ENCODE data around the gene PARP9. TPM values are rescaled to one million over a fixed set of nuclear protein-coding genes. Genes with fewer than 3 reads are reported as not detected.
"Not testable (repeated sequence)": the region's sequence is repeated elsewhere in the genome, so short reads cannot be mapped to it uniquely, and the experiment has no call there.

The PARP9 gene
- total RNA-seq, 1 experiment from 2014 or later: 21.3 TPM

- no peak for DNase-seq (ENCODE audit: low read depth)
Measured at GRCh38 chr3:122520861-122521260, 43.2 kb downstream of the PARP9 start.

DNA sequence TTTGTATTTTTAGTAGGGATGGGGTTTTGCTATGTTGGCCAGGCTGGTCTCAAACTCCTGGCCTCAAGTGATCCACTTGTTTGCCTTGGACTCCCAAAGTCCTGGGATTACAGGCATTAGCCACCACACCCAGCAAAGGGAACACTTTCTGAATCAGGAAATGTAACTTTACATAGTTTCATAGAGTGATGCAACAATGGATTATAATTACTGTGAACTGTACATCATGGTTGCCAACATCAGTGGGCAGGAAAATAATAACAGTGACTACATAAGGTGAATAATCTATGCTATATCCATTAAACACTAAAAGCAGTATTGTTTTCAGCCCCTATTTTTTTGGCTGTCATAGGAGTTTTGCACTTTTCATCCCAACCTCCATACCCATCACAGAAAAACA is 44.4 kb downstream of the PARP9 start:
- DNase-seq (ENCODE audit: low read depth): no peak

- DNase-seq (ENCODE audit: low read depth): no peak
Measured at GRCh38 chr3:122516846-122517360, 47.2 kb downstream of the PARP9 start.

- DNase-seq (ENCODE audit: low read depth): no peak
Measured at GRCh38 chr3:122515870-122516269, 48.2 kb downstream of the PARP9 start.

GRCh38 chr3:122515020-122515468 is 49.1 kb downstream of the PARP9 start:
- no peak for DNase-seq (ENCODE audit: low read depth)

DNA sequence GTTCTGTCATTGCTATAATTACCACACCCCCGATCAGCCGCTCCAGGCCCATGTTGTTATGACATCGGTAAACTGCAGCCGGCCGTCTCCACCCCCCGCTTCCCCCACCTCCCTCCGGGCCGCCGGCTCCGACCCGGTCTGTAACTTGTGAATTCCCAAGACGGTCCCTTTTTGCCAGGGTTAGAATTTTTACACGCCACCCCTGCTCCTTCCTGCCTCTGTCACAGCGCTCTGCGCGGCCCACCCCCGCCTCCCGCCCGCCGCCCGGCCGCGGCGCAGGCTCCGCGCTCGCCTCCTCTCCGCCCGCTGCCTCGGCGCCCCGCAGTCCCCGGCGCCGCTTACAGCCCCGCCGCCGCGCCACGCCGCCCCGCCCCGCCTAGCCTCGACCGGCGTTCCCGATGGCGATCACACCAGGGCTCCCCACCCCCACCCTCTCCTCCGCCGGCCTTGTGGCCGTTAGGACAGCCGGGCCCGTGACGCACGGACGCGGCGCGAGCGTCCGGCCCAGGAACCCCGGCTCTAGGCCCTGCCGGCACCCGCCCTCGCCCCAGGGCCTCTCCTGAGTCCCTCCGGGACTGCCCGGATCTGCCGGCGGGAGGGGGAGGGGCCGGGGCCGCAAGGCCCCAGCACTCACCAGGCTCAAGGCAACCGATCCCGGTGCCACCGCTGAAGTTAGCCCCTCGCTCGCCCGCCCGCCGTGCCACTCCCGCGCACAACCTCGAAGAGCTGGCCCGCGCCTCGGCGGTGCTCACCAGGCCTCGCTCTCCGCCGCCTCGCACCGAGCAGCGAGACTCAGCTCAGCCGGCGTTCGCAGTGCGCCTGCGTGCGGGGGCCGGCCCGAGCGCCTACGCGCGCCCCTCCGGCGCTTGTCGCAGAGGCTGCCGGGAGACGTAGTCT is 49.7 kb downstream of the PARP9 start, which contains the start of gene KPNA1:
Gene KPNA1 (minus strand): TSS at position 817 of the 897 bp plus-strand sequence. CDS start 18,374 bp downstream, outside the sequence.
- peak; percentile 83 for DNase-seq (ENCODE audit: low read depth)

DNA sequence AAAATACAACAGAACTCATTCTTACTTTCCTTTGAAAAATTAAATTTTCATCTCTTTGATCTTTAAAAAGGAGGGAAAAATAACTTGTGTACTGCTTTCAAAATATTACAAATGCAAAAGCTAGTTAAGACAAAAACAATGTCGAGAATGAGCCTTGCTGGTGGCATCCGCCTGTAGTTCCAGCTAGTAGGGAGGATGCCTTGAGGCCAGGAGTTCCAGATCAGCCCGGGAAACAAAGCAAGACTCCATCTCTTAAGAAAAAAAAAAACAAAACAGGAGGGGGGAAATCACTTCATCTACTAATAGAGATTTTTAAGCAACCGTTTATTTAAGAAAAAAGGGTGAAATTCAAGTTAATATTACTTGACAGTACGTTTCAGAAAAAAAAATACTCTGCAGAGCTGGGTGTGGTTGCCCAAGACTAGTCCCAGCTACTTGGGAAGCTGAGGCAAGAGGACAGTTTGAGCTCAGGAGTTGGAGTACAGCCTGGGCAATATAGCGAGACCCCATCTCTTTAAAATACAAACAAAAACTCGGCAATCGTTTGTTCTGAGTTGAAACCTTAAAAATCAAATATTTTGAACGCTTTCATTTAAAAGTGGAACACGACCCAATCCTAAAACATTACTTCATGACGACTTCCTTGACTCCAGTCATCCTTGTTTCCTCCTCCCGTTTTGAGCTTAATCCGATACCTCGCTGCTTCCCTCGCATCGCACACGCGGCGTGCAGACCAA is 50.5 kb downstream of the PARP9 start:
- DNase-seq (ENCODE audit: low read depth): peak; percentile 76

- no peak for DNase-seq (ENCODE audit: low read depth)
Measured at GRCh38 chr3:122512284-122512683, 51.8 kb downstream of the PARP9 start.

DNA sequence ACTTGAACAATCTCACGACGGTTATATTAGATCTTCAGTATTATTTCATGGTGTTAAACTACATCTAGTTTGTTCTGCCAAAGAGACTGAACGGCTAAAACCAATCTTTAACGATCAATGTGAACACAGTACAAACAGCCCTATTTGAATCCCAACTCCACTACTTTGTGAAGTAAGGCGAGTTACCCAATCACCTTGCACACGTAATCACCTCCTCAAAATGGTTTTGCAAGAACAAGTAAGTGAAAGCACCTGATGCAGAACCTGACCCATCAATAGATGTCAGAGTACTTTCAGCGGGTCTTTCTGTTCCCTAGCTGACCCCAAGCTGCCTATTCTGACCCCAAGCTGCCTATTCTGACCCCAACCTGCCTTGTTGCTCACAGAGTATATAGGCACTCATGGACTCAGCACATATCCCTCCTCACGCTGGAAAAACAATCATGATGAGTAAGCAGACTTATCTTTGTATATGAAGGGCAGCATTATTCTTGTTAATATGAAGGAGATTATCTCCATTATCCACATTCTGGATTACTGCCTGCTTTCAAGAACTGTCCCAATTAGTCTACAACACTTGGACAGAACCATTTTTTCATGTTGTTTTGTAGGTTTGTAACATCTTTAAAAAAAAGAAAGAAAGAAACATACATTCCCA is 53.1 kb downstream of the PARP9 start:
- no peak for DNase-seq (ENCODE audit: low read depth)

GRCh38 chr3:122508944-122509343 is 55.2 kb downstream of the PARP9 start:
- peak; percentile 83 for DNase-seq (ENCODE audit: low read depth)

- no peak for DNase-seq (ENCODE audit: low read depth)
Measured at GRCh38 chr3:122508135-122508914, 55.8 kb downstream of the PARP9 start.

DNA sequence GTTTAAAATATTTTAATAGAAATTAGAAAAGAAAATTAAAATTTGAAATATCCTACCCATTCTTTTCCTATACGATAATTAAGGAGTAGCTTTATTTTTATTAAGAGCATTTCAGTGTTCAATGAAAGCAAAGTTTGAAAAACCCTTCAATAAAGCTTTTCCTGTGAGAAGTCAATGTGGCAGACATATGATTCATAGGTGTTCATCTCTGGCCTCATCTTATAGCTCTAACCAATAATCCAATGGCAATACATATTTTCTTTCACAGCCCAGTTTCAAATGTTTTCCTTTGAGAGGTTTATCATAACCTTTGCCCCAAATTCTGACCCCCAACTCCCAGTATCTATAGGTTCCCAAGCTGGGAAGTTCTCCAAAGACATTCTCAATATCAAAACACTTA is 57.6 kb downstream of the PARP9 start:
- no peak for DNase-seq (ENCODE audit: low read depth)

DNA sequence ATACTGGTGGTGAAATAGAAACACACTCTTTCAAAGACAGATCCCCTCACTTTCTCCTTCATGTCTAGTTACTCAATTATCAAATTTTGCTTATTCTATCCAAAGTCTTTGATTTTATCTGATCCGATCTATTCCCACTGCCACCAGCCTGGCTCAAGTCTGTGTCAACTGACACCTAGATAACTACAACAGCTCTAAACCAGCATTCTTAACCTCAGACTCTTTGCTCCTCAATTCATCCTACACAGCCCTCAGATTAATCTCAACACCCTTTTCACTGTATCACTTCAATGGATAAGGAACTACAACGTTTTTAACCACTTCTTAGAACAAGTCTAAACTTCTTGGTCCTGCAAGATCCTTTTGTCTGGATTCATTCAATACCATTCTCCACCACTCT is 58.4 kb downstream of the PARP9 start:
- DNase-seq (ENCODE audit: low read depth): no peak

GRCh38 chr3:122502941-122503340 is 61.2 kb downstream of the PARP9 start:
- no peak for DNase-seq (ENCODE audit: low read depth)

GRCh38 chr3:122502139-122502538 is 62.0 kb downstream of the PARP9 start:
- no peak for DNase-seq (ENCODE audit: low read depth)

DNA sequence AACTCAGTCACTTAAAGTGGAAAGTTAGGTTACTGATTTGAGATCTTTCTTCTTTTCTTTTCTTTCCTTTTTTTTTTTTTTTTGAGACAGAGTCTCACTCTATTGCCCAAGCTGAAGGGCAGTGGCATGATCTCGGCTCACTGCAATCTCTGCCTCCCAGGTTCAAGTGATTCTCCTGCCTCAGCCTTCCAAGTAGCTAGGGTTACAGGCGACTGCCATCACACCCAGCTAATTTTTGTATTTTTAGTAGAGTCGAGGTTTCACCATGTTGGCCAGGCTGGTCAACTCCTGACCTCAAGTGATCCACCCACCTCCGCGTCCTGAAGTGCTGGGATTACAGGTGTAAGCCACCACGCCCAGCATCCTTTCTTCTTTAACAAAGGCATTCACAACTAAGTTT is 63.1 kb downstream of the PARP9 start:
- DNase-seq (ENCODE audit: low read depth): not testable (repeated sequence)

- no peak for DNase-seq (ENCODE audit: low read depth)
Measured at GRCh38 chr3:122498152-122498551, 65.9 kb downstream of the PARP9 start.

GRCh38 chr3:122497425-122497824 is 66.7 kb downstream of the PARP9 start:
- peak; percentile 94 for DNase-seq (ENCODE audit: low read depth)

DNA sequence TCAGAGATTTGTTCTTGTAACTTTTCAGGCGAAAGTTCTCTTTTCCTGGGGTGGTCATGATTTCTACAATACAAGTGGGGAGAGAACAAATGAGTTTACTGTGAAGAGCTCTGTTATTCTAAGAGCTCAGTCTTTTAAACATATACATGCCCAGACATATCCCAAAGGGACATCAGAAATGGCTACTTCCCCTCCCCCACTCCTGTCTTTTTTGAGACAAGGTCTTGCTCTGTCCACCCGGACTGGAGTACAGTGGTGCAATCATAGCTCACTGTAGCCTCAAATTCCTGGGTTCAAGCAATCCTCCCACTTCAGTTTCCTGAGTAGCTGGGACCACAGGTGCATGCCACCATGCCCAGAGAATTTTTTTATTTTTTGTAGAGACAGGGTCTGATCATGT is 67.6 kb downstream of the PARP9 start:
- DNase-seq (ENCODE audit: low read depth): no peak

- peak; percentile 86 for DNase-seq (ENCODE audit: low read depth)
Measured at GRCh38 chr3:122493296-122493695, 70.8 kb downstream of the PARP9 start.

Data from LHCN-M2 (cell line).